Panc1 (cell line): ENCODE measurements around the gene GLIS1. TPM values are rescaled to one million over a fixed set of nuclear protein-coding genes. Genes with fewer than 3 reads are reported as not detected.

Source experiments
- ATAC-seq: fragments of 200-7000 bp; cut with Tn5 transposase; 2 replicates; pipeline ENCODE4 v1.9.1; 2020; ENCODE audit warnings: mild to moderate bottlenecking, moderate library complexity
- BruUV-seq: library from RNA; stranded (reverse); fragments of 400-500 nt; replicated peaks from 2 replicates; lab custom pipeline; 2021; lab: Mats Ljungman, UMichigan
- CTCF ChIA-PET: fragments of 300-600 bp; sonication (Branson Sonifier 250); formaldehyde crosslinking; loops from one replicate; lab custom pipeline; 2022; ENCODE audit warnings: antibody characterized with exemption; lab: Charles Lee
- POLR2A ChIA-PET: fragments of 300-600 bp; sonication (Branson Sonifier 250); formaldehyde crosslinking; loops from one replicate; lab custom pipeline; 2022; ENCODE audit warnings: antibody characterized with exemption; lab: Charles Lee
- DNase-seq: peaks from one replicate; pipeline ENCODE4 v3.0.0-alpha.2; 2010; ENCODE audit warnings: low read depth, low spot score
- H3K27ac ChIP-seq: 2 replicates; pipeline ENCODE4 v1.5.1; 2011; ENCODE audit warnings: mild to moderate bottlenecking, low read length, inconsistent platforms
- H3K27me3 ChIP-seq: fragments of 200-500 bp; sonication (Bioruptor generic); 2 replicates; pipeline ENCODE4 v1.6.0; 2014; ENCODE audit warnings: low read length, inconsistent platforms; ENCODE audit not compliant: control insufficient read depth, insufficient read depth
- H3K36me3 ChIP-seq: fragments of 200-500 bp; sonication (Bioruptor generic); 2 replicates; pipeline ENCODE4 v1.5.1; 2014; ENCODE audit warnings: inconsistent platforms, mild to moderate bottlenecking, low read length, moderate library complexity; ENCODE audit not compliant: control insufficient read depth, insufficient read depth
- H3K4me1 ChIP-seq: 2 replicates; pipeline ENCODE4 v1.5.1; 2011; ENCODE audit warnings: inconsistent platforms, mild to moderate bottlenecking, low read length, moderate library complexity; ENCODE audit not compliant: control insufficient read depth, insufficient read depth
- H3K4me3 ChIP-seq, 2 experiments: 2 replicates each; pipeline ENCODE4 v1.5.1; 2011 to 2012; ENCODE audit warnings: low read depth in 2 of 2, low read length in 2 of 2, mild to moderate bottlenecking in 2 of 2, inconsistent platforms in 1 of 2, moderate library complexity in 1 of 2
- H3K9me3 ChIP-seq: fragments of 200-500 bp; sonication (Bioruptor generic); 2 replicates; pipeline ENCODE4 v1.5.1; 2014; ENCODE audit warnings: low read depth, mild to moderate bottlenecking, inconsistent platforms, low read length, moderate library complexity; ENCODE audit not compliant: control insufficient read depth, insufficient read depth
- CTCF ChIP-seq: fragments of 450-650 bp; IDR thresholded peaks from 2 replicates; pipeline ENCODE4 v1.5.1; 2017; ENCODE audit warnings: mild to moderate bottlenecking
- POLR2AphosphoS5 ChIP-seq: IDR thresholded peaks from 2 replicates; pipeline ENCODE4 v1.6.1; 2012; ENCODE audit warnings: mild to moderate bottlenecking, low read depth, low read length, moderate library complexity
- REST ChIP-seq, 2 experiments: IDR thresholded peaks; 2 replicates each; pipeline ENCODE4 v1.6.1; 2011 to 2012; ENCODE audit warnings: low read depth in 2 of 2, control low read depth in 1 of 2, low read length in 1 of 2, mild to moderate bottlenecking in 1 of 2, moderate library complexity in 1 of 2; ENCODE audit not compliant: insufficient read depth in 1 of 2
- SIN3A ChIP-seq: IDR thresholded peaks from 2 replicates; pipeline ENCODE4 v1.6.1; 2012; ENCODE audit warnings: low read depth, mild to moderate bottlenecking, low read length, moderate library complexity, borderline replicate concordance; ENCODE audit not compliant: insufficient read depth
- TCF7L2 ChIP-seq: IDR thresholded peaks from 2 replicates; pipeline ENCODE4 v1.6.1; 2011; ENCODE audit warnings: mild to moderate bottlenecking, low read depth, low read length, inconsistent platforms
- in situ Hi-C: cut with HindIII; loops from 2 replicates; pipeline ENCODE4 v1.10.0; 2016; ENCODE audit warnings: low sequenced_read_pairs, low pct_unique_long_range_greater_than_20kb
- intact Hi-C: fragments of 100-400 bp; cut with micrococcal nuclease; formaldehyde crosslinking; loops from one replicate; pipeline ENCODE4 v1.10.0; 2022; ENCODE audit not compliant: unreplicated experiment
- total RNA-seq: library from RNA; stranded (reverse); gene quantifications from one replicate; pipeline ENCODE4 v1.2.1, GENCODE V29; 2021; ENCODE audit not compliant: unreplicated experiment

The GLIS1 gene
- total RNA-seq, 1 experiment from 2014 or later = 0.28 TPM

GRCh38 chr1:53541263-53541625 lies 197.7 kb downstream of the GLIS1 start:
- Histone ChIP-seq H3K27me3 (no peaks in the 10 kb centered on the region), H3K4me3 (no peak overlapping the region), H3K4me1 (no peaks in the 10 kb centered on the region), H3K36me3 (no peaks in the 10 kb centered on the region), H3K9me3 (no peaks in the 10 kb centered on the region), H3K27ac (no peak overlapping the region)
- BruUV-seq = no TSS peak
- DNase-seq (no peak), ATAC-seq (no peak)
- TF ChIP-seq POLR2AphosphoS5 = no peak
- no peak for TF ChIP-seq REST (IDR thresholded peaks at IDR 0.05; ENCODE audit: insufficient read depth in 1 of 2, low read depth in 2 of 2, low read length in 1 of 2)
- TF ChIP-seq TCF7L2 = no peak
- TF ChIP-seq CTCF = no peak
- TF ChIP-seq SIN3A = no peak
- POLR2A ChIA-PET = no interaction called here
- in situ Hi-C loops (no loop called here), intact Hi-C loops (no loop called here)
- CTCF ChIA-PET = no interaction called here

- intact Hi-C loops = no loop called here
- Histone ChIP-seq H3K27ac (no peak overlapping the region), H3K36me3 (no peaks in the 10 kb centered on the region), H3K27me3 (no peaks in the 10 kb centered on the region), H3K4me1 (no peaks in the 10 kb centered on the region), H3K4me3 (no peak overlapping the region), H3K9me3 (no peaks in the 10 kb centered on the region)
- ATAC-seq (no peak), DNase-seq (no peak)
- ChIA-PET CTCF (no interaction called here), POLR2A (no interaction called here)
- no TSS peak for BruUV-seq
- in situ Hi-C loops = no loop called here
- TF ChIP-seq REST (IDR thresholded peaks at IDR 0.05; ENCODE audit: insufficient read depth in 1 of 2, low read depth in 2 of 2, low read length in 1 of 2) (no peak), CTCF (no peak), TCF7L2 (no peak), POLR2AphosphoS5 (no peak), SIN3A (no peak)
Measured at GRCh38 chr1:53540604-53541262, 198.2 kb downstream of the GLIS1 start.
